ENCODE measurements around the gene KLHL40.
A peak's percentile ranks its signal among the peaks of the same experiment; 100 is the strongest.

GRCh38 chr3:42654331-42655201, 30.8 kb upstream of the KLHL40 start:
- TF ChIP-seq CTCF (IDR thresholded peaks at IDR 0.05) (no peak), POLR2A (IDR thresholded peaks at IDR 0.05) (peak; percentile 23 to 68)

Data from thyroid gland (tissue), 4 donors.